G401.6 (cell line): ENCODE measurements around the gene SLC1A3.

Source experiments
- FAIRE-seq: peaks from 2 replicates; lab custom pipeline; 2012; peaks lifted over from hg19 to GRCh38; lab: Jason Lieb, UNC

SLC1A3 gene

GRCh38 chr5:36600917-36601527 lies 5.4 kb upstream of the SLC1A3 start:
- no peak for FAIRE-seq

GRCh38 chr5:36602704-36603321 lies 3.6 kb upstream of the SLC1A3 start:
- FAIRE-seq, result no peak

GRCh38 chr5:36605241-36605640 lies 1.2 kb upstream of the SLC1A3 start:
- no peak for FAIRE-seq

DNA sequence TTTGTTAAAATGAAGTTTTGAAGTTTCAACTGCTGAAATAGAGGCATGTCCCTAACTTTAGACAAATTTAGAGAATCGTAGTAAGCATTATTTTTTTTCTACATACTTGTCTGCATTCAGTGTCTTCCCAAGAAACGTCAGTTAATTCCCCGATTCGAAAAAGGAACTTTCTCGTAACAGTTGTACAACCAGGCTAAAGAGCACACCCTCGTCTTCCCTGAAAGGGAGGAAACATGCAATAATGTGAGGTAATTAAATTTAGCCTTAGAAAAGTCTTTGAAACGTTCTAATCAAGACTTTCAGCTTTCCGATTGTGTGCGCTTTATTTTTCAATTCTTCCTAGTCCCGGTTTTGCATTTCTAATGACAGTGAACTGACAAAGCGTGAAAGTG lies 374 bp upstream of the SLC1A3 start:
- FAIRE-seq, result no peak

- FAIRE-seq, result no peak
These were observed 737 bp downstream of the SLC1A3 start for GRCh38 chr5:36607114-36607571.

DNA sequence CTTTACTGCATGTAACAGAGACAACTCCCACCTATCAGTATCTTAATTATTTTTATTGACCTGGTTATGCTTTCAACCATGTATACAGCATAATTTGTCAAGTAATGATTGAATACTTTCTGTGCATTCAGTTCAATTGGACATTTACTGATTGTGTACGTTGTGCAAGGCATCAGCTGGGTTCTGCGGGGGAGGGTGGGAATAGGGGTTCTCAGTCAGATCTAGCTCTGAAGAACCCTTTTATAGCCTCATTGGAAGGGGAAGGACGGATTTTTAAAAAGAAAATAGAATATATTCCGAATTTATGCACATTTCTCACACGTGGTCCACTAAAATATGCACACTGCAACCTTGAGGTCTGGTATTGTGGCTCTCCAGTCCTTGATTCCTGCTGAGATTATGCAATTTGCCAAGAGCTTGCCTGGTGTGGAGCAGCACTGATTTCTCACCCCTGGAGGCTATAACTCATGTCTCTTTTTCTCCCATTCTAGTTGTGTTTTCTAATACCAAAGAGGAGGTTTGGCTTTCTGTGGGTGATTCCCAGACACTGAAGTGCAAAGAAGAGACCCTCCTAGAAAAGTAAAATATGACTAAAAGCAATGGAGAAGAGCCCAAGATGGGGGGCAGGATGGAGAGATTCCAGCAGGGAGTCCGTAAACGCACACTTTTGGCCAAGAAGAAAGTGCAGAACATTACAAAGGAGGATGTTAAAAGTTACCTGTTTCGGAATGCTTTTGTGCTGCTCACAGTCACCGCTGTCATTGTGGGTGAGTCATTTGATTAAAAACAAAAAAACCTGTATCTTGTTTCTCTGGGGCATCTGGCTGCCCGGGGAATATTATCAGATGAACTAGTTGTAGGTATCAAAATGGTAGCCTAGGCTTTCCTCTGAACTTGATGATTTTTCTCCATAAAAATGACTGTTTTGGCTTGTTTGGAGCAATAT lies 1.7 kb downstream of the SLC1A3 start:
- no peak for FAIRE-seq

- FAIRE-seq, result no peak
These were observed 4.2 kb downstream of the SLC1A3 start for GRCh38 chr5:36610621-36611020.

GRCh38 chr5:36611520-36612274 lies 5.3 kb downstream of the SLC1A3 start:
- no peak for FAIRE-seq

- no peak for FAIRE-seq
These were observed 6.8 kb downstream of the SLC1A3 start for GRCh38 chr5:36613241-36613640.

- no peak for FAIRE-seq
These were observed 7.6 kb downstream of the SLC1A3 start for GRCh38 chr5:36613771-36614656.

DNA sequence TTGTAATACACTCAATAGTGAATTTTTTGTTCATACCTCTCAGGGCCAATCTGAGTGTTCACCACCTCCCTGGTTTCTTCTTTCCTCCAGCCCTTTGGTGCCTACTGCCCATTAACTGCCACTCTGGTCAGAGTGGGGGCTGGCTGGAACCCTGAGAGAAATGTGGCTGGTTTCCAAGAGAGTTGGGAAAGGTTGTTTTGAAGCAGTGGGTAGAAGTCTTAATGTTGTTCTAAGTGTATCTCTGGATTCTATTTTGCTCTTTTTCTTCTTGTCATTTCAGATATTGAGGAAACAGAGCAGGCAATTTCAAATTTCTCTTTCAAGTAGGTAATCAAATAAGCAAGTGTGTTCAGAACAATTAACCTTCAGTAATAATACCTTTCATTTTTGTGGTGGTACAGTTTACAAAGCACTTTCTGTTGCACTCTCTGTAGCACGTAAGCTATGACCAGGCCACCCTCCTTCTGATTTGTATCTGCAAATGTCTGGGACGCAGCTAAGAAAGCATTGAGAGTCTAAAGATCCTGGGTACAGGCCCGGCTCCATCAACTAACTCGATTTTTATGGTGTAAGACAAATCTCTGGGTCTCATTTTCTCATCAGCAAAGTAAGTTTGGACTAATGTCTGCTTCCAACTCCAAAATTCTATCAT lies 8.4 kb downstream of the SLC1A3 start:
- FAIRE-seq, result no peak

- no peak for FAIRE-seq
These were observed 12.7 kb downstream of the SLC1A3 start for GRCh38 chr5:36619012-36619635.

DNA sequence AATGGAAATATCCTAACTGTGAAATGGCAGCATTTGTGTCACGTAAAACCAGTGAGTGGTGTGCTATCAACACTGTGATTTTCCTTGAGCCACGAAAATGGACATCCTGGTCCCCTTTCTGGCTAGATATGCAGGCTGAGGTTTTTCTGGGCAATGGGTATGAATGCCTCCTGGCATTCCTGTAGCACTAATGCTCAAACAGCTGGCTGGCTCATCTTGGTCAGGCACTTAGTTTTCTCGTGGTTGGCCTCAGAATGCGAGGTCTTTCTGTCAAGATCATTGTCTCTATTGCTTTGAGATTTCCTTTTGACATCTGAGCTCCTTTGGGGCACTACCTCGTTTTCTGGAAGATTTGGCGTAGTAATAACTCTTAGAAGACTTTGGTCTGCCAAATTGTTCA lies 15.6 kb downstream of the SLC1A3 start:
- no peak for FAIRE-seq

GRCh38 chr5:36623832-36624231 lies 17.4 kb downstream of the SLC1A3 start:
- FAIRE-seq, result no peak

GRCh38 chr5:36624277-36624676 lies 17.9 kb downstream of the SLC1A3 start:
- FAIRE-seq, result no peak

GRCh38 chr5:36628695-36629094 lies 22.3 kb downstream of the SLC1A3 start:
- FAIRE-seq, result no peak

DNA sequence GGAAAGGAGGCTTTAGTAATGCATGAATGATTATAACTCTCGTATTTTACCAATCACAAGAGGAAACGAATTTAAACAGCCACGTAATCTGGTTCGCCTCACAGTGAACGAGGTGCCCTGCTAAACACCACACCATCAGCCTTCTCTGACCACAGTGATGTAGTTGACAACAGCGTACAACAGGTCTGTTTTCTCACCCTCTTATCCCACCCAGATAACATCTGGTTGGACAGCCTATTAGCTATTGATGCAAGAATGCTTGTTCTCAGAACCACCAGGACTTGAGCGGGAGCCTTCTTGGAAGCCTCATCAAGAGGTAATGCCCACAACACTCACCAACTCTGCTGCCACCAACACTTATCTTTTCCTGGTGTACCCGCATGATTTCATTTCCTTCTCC lies 23.3 kb downstream of the SLC1A3 start:
- no peak for FAIRE-seq

GRCh38 chr5:36630201-36631145 lies 24.1 kb downstream of the SLC1A3 start:
- no peak for FAIRE-seq

DNA sequence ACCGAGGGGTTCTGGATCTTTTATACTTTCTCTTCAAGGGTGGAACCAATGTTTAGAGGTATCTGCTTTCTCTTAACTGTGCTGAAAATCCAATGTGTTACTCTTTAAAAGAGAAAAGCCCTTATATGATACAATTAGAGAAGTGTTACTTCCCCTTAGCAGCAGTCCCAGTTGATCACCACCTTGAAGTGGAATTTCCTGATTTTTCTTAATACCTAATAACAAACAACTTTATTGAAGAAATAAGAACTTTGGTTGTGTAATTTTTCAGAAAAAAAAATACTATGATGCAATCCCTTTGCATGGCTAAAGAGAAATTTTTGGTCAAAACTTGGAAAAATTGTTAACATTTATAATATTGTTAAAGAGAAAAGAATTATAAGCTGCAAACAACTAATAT lies 24.7 kb downstream of the SLC1A3 start:
- no peak for FAIRE-seq
